T-cell (primary cell): ENCODE data around the gene VWA7. TPM values are rescaled to one million over a fixed set of nuclear protein-coding genes. Genes with fewer than 3 reads are reported as not detected.

Experiments
- ATAC-seq, 4 experiments: fragments of 200-7000 bp in 3 of 4; fragments of 150-1000 bp in 1 of 4; cut with Tn5 transposase; replicated peaks in 1 of 4; 1 replicate in 3 of 4; 2 replicates in 1 of 4; pipeline ENCODE4 v1.10.0; 2021; ENCODE audit warnings: moderate library complexity in 3 of 4, mild to moderate bottlenecking in 2 of 4, moderate number of reproducible peaks in 1 of 4
- CTCF ChIA-PET, 2 donors: fragments of 300-600 bp; sonication (Branson Sonifier 250); formaldehyde crosslinking; loops; one replicate each; lab custom pipeline; 2022; ENCODE audit warnings: antibody characterized with exemption in 2 of 2; lab: Charles Lee
- POLR2A ChIA-PET, 2 donors: fragments of 300-600 bp; sonication (Branson Sonifier 250); formaldehyde crosslinking; loops; one replicate each; lab custom pipeline; 2022; ENCODE audit warnings: antibody characterized with exemption in 2 of 2; lab: Charles Lee
- DNase-seq, 35 experiments: peaks; one replicate each; pipeline versions ENCODE4 v3.0.0 to v3.0.0-alpha.2; 2013 to 2023
- H3K27ac ChIP-seq: one replicate; pipeline ENCODE4 v1.5.1; 2013; ENCODE audit warnings: low read length
- H3K27me3 ChIP-seq, 2 experiments: replicated peaks in 1 of 2; 1 replicate in 1 of 2; 2 replicates in 1 of 2; pipeline versions ENCODE4 v1.6.1 to v1.7.0; 2013; ENCODE audit warnings: low read length in 1 of 2, mixed read lengths in 1 of 2; ENCODE audit not compliant: control insufficient read depth in 2 of 2, insufficient read depth in 2 of 2; ENCODE audit errors: extremely low read depth in 1 of 2
- H3K36me3 ChIP-seq, 2 donors: 1 replicate in 1 of 2; 2 replicates in 1 of 2; pipeline versions ENCODE4 v1.6.1 to v1.7.0; 2013; ENCODE audit warnings: low read length in 1 of 2; ENCODE audit not compliant: control insufficient read depth in 2 of 2, insufficient read depth in 1 of 2; ENCODE audit errors: extremely low read depth in 1 of 2
- H3K4me1 ChIP-seq, 2 experiments: 1 replicate in 1 of 2; 2 replicates in 1 of 2; pipeline versions ENCODE4 v1.6.1 to v1.7.0; 2013; ENCODE audit warnings: low read length in 2 of 2, mixed read lengths in 1 of 2; ENCODE audit not compliant: insufficient read depth in 2 of 2, control insufficient read depth in 1 of 2; ENCODE audit errors: extremely low read depth in 1 of 2
- H3K4me3 ChIP-seq, 2 donors: 1 replicate in 1 of 2; 2 replicates in 1 of 2; pipeline versions ENCODE4 v1.5.1 to v1.7.0; 2013; ENCODE audit warnings: mild to moderate bottlenecking in 2 of 2, low read length in 1 of 2, moderate library complexity in 1 of 2; ENCODE audit not compliant: control insufficient read depth in 1 of 2; ENCODE audit errors: extremely low read depth in 1 of 2
- H3K9me3 ChIP-seq: 2 replicates; pipeline ENCODE4 v1.7.0; 2013
- H3K27ac Mint-ChIP-seq, 2 donors: one replicate each; pipeline ENCODE4 v1.8.0; 2020 to 2021; ENCODE audit warnings: mild to moderate bottlenecking in 2 of 2, mixed read lengths in 2 of 2
- H3K27me3 Mint-ChIP-seq, 2 donors: one replicate each; pipeline ENCODE4 v1.8.0; 2021 to 2022; ENCODE audit warnings: mixed read lengths in 2 of 2
- H3K36me3 Mint-ChIP-seq: one replicate; pipeline ENCODE4 v1.8.0; 2021; ENCODE audit warnings: mixed read lengths
- H3K4me1 Mint-ChIP-seq, 3 donors: one replicate each; pipeline ENCODE4 v1.8.0; 2020 to 2022; ENCODE audit warnings: mixed read lengths in 3 of 3, mild to moderate bottlenecking in 1 of 3
- H3K4me3 Mint-ChIP-seq, 3 donors: one replicate each; pipeline ENCODE4 v1.8.0; 2020 to 2022; ENCODE audit warnings: mild to moderate bottlenecking in 3 of 3, mixed read lengths in 3 of 3, moderate library complexity in 3 of 3
- H3K9me3 Mint-ChIP-seq, 3 donors: one replicate each; pipeline ENCODE4 v1.8.0; 2020 to 2022; ENCODE audit warnings: mixed read lengths in 3 of 3
- WGBS: methylation state at CpG from one replicate; pipeline ENCODE4 v1.1.5; 2013; ENCODE audit warnings: missing lambda C conversion rate; ENCODE audit not compliant: insufficient coverage; 5-methylcytosine and 5-hydroxymethylcytosine counted together
- total RNA-seq, 35 experiments: library from RNA in 6 of 35; stranded (reverse) in 6 of 35; fragments of 120-200 nt in 1 of 35; gene quantifications; one replicate each; pipeline versions ENCODE4 v1.2.1 to v1.2.4 and lab custom pipeline; 2013 to 2026

VWA7 gene
- total RNA-seq, 5 donors from 2014 or later (not counting 1 experiment from before 2014, with no cell fraction given): 1.4 to 8.0 (median 2.1) TPM

GRCh38 chr6:31778193-31778592 lies 1.1 kb upstream of the VWA7 start:
- H3K27ac ChIP-seq: no peak overlapping the region
- H3K4me3 Mint-ChIP-seq: no peak overlapping the region
- DNase-seq (no peak), ATAC-seq (no peak)
- H3K27me3 ChIP-seq: no peaks in the 10 kb centered on the region
- no peak overlapping the region for H3K4me3 ChIP-seq
- WGBS: 87% methylated on average over 5 of the region's 5 CpGs
- no peaks in the 10 kb centered on the region for H3K9me3 ChIP-seq
- no peaks in the 10 kb centered on the region for H3K27me3 Mint-ChIP-seq
- H3K4me1 Mint-ChIP-seq: peaks cover 23 to 32% (median 24%) of the 10 kb centered on the region in 3 donors
- H3K9me3 Mint-ChIP-seq: no peaks in the 10 kb centered on the region
- H3K27ac Mint-ChIP-seq: no peak overlapping the region
- peaks cover 20 to 43% of the 10 kb centered on the region in 2 donors for H3K36me3 ChIP-seq
- POLR2A ChIA-PET: no interaction called here
- H3K36me3 Mint-ChIP-seq: peaks cover 19% of the 10 kb centered on the region
- peaks cover under 1 to 44% of the 10 kb centered on the region in 2 experiments for H3K4me1 ChIP-seq
- CTCF ChIA-PET: interaction anchor here in 1 of 2 donors (0.6 kb wide), 1 partner anchor 87 kb away, joined by 3 read pairs; no protein-coding TSS in a partner anchor

GRCh38 chr6:31777667-31778050 lies 531 bp upstream of the VWA7 start:
- H3K36me3 Mint-ChIP-seq: peaks cover 15% of the 10 kb centered on the region
- no peaks in the 10 kb centered on the region for H3K9me3 Mint-ChIP-seq
- Histone ChIP-seq H3K36me3 (peaks cover 20 to 39% of the 10 kb centered on the region in 2 donors), H3K9me3 (no peaks in the 10 kb centered on the region), H3K4me3 (no peak overlapping the region), H3K4me1 (peaks cover 5 to 49% of the 10 kb centered on the region in 2 experiments), H3K27ac (peak overlapping the region; percentile 54), H3K27me3 (no peaks in the 10 kb centered on the region)
- no peak for ATAC-seq
- no peak for DNase-seq
- H3K4me1 Mint-ChIP-seq: peaks cover 28 to 37% (median 29%) of the 10 kb centered on the region in 3 donors
- 100% methylated on average over 3 of the region's 5 CpGs for WGBS
- CTCF ChIA-PET: interaction anchor here in 1 of 2 donors (0.6 to 0.7 kb wide), 3 partner anchors 52 to 87 kb away, joined by 3 to 4 read pairs (median 3); no protein-coding TSS in a partner anchor
- peak overlapping the region in 1 of 2 donors; percentile 28 for H3K27ac Mint-ChIP-seq
- no peaks in the 10 kb centered on the region for H3K27me3 Mint-ChIP-seq
- H3K4me3 Mint-ChIP-seq: no peak overlapping the region
- POLR2A ChIA-PET: no interaction called here

GRCh38 chr6:31776485-31776988 lies 591 bp downstream of the VWA7 start:
- peak in 1 of 4 experiments; percentile 15 for ATAC-seq
- Histone ChIP-seq H3K4me3 (no peak overlapping the region), H3K36me3 (peaks cover 20 to 28% of the 10 kb centered on the region in 2 donors), H3K4me1 (peaks cover 10 to 60% of the 10 kb centered on the region in 2 experiments), H3K27ac (peak overlapping the region; percentile 54), H3K27me3 (no peaks in the 10 kb centered on the region), H3K9me3 (no peaks in the 10 kb centered on the region)
- Mint-ChIP-seq H3K4me3 (peak overlapping the region in 1 of 3 donors; percentile 54), H3K36me3 (peaks cover 13% of the 10 kb centered on the region), H3K27me3 (no peaks in the 10 kb centered on the region), H3K9me3 (no peaks in the 10 kb centered on the region), H3K27ac (no peak overlapping the region), H3K4me1 (peaks cover 32 to 44% (median 35%) of the 10 kb centered on the region in 3 donors)
- DNase-seq: no peak
- POLR2A ChIA-PET: no interaction called here
- CTCF ChIA-PET: no interaction called here
- WGBS: 38% methylated on average over 14 of the region's 14 CpGs

- no peaks in the 10 kb centered on the region for H3K27me3 Mint-ChIP-seq
- Histone ChIP-seq H3K4me3 (no peak overlapping the region), H3K27me3 (no peaks in the 10 kb centered on the region), H3K9me3 (no peaks in the 10 kb centered on the region), H3K36me3 (peaks cover 17 to 21% of the 10 kb centered on the region in 2 donors), H3K4me1 (peaks cover 10 to 66% of the 10 kb centered on the region in 2 experiments), H3K27ac (no peak overlapping the region)
- no peak overlapping the region for H3K27ac Mint-ChIP-seq
- H3K4me1 Mint-ChIP-seq: peaks cover 39 to 50% (median 42%) of the 10 kb centered on the region in 3 donors
- peak overlapping the region in 1 of 3 donors; percentile 54 for H3K4me3 Mint-ChIP-seq
- no peaks in the 10 kb centered on the region for H3K9me3 Mint-ChIP-seq
- WGBS: 94% methylated on average over 28 of the region's 32 CpGs
- CTCF ChIA-PET: no interaction called here
- DNase-seq (no peak), ATAC-seq (no peak)
- POLR2A ChIA-PET: no interaction called here
- H3K36me3 Mint-ChIP-seq: peaks cover 9% of the 10 kb centered on the region
Measured at GRCh38 chr6:31775633-31776484, 1.3 kb downstream of the VWA7 start.

GRCh38 chr6:31775184-31775583 lies 1.9 kb downstream of the VWA7 start:
- POLR2A ChIA-PET: interaction anchor here in 1 of 2 donors (0.6 kb wide), 1 partner anchor 63 kb away, joined by 3 read pairs; no protein-coding TSS in a partner anchor
- peaks cover 3% of the 10 kb centered on the region for H3K36me3 Mint-ChIP-seq
- H3K27me3 ChIP-seq: no peaks in the 10 kb centered on the region

GRCh38 chr6:31771992-31772358 lies 5.2 kb downstream of the VWA7 start:
- Histone ChIP-seq H3K4me1 (peaks cover 10 to 66% of the 10 kb centered on the region in 2 experiments), H3K27me3 (no peaks in the 10 kb centered on the region), H3K9me3 (no peaks in the 10 kb centered on the region), H3K4me3 (peak overlapping the region in 1 of 2 donors; percentile 20), H3K27ac (no peak overlapping the region), H3K36me3 (no peaks in the 10 kb centered on the region)
- DNase-seq: peak in 2 of 35 experiments; percentile 16 to 33
- H3K36me3 Mint-ChIP-seq: no peaks in the 10 kb centered on the region
- H3K27me3 Mint-ChIP-seq: no peaks in the 10 kb centered on the region
- peak overlapping the region in 1 of 3 donors; percentile 63 for H3K4me3 Mint-ChIP-seq
- ChIA-PET CTCF (interaction anchor here in 1 of 2 donors (0.7 to 1.0 kb wide), 3 partner anchors 42 to 224 kb away, joined by 3 to 5 read pairs (median 3); no protein-coding TSS in a partner anchor), POLR2A (interaction anchor here in 1 of 2 donors (0.6 kb wide), 1 partner anchor 594 kb away, joined by 9 read pairs; no protein-coding TSS in a partner anchor)
- no CpG with 5 or more reads among the region's 4 CpGs for WGBS
- ATAC-seq: peak in 2 of 4 experiments; percentile 5 to 31
- H3K9me3 Mint-ChIP-seq: no peaks in the 10 kb centered on the region
- H3K27ac Mint-ChIP-seq: no peak overlapping the region
- peaks cover 38 to 47% (median 46%) of the 10 kb centered on the region in 3 donors for H3K4me1 Mint-ChIP-seq

More at GRCh38 chr6:31775184-31775583, 1.9 kb downstream of the VWA7 start:
- H3K9me3 ChIP-seq: no peaks in the 10 kb centered on the region
- peaks cover 10 to 72% of the 10 kb centered on the region in 2 experiments for H3K4me1 ChIP-seq
- Mint-ChIP-seq H3K9me3 (no peaks in the 10 kb centered on the region), H3K4me3 (peak overlapping the region in 1 of 3 donors; percentile 54), H3K27ac (no peak overlapping the region), H3K27me3 (no peaks in the 10 kb centered on the region), H3K4me1 (peaks cover 42 to 50% (median 42%) of the 10 kb centered on the region in 3 donors)
- peaks cover 13 to 15% of the 10 kb centered on the region in 2 donors for H3K36me3 ChIP-seq
- DNase-seq (no peak), ATAC-seq (no peak)
- H3K4me3 ChIP-seq: no peak overlapping the region
- WGBS: 100% methylated on average over 1 of the region's 4 CpGs
- no peak overlapping the region for H3K27ac ChIP-seq
- CTCF ChIA-PET: no interaction called here
